ENCODE data around the gene ARMH1. TPM values are rescaled to one million over a fixed set of nuclear protein-coding genes. Genes with fewer than 3 reads are reported as not detected.

Gene ARMH1
- total and polyA plus RNA-seq, 10 donors: 12.2 to 86.0 (median 20.8) TPM

DNA sequence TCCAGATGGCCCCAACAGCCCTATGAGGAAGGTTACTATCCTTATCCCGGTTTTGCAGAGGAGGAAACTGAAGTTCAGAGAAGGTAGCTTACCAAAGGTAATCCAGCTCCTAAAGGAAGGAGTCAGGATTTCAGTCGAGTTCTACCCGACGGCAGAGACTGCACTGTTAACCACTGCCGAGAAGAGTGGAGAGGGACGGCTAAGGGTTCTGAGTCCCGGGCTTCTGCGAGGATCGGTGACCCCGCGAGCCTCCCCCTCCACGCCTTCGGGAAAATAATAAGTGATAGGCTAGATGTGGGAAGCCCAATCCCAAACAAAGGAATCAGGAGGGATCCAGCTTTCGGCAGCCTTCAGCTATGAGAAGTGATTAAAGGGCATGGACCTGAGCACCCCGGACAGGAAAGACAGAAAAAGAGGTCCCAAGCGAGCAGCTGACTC is 820 bp upstream of the ARMH1 start:
- H3K36me3 ChIP-seq: no peaks in the 10 kb centered on the region
- TF ChIP-seq POLR2AphosphoS5 (IDR thresholded peaks at IDR 0.05) (no peak), POLR2A (IDR thresholded peaks at IDR 0.05) (no peak)
- H3K9me3 ChIP-seq: no peaks in the 10 kb centered on the region
- H3K27ac ChIP-seq: peak overlapping the region; percentile 88 to 98 (median 92)
- intact Hi-C loops (cut with DNase I; ENCODE audit: low total_unique reads): no loop called here
- WGBS, 5 donors: 0 to 3% (median 2%) methylated on average over 16 of the region's 16 CpGs
- no peaks in the 10 kb centered on the region for H3K27me3 ChIP-seq (replicated peaks in 1 of 7)
- DNase-seq: no peak
- peaks cover 25 to 67% (median 53%) of the 10 kb centered on the region in 6 donors for H3K4me1 ChIP-seq
- H3K4me3 ChIP-seq: peak overlapping the region; percentile 55 to 83 (median 62)

DNA sequence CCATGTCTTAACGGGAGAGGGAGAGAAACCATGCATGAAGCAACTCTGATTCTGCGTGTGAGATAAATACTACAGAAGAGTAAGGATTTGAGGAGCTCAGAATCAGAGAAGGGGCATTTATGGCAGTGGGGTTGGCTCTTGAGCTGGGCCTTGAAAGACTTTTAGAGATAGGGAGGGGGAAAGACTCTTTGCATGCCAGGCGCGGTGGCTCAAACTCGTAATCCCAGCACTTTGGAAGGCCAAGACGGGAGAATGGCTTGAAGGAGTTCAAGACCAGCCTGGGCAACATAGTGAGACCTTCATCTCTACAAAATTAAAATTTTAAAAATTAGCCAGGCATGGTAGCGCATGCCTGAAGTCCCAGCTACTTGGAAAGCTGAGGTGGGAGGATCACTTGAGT is 672 bp downstream of the ARMH1 start:
- intact Hi-C loops (cut with DNase I; ENCODE audit: low total_unique reads): no loop called here
- WGBS, 5 donors: 84 to 94% (median 89%) methylated on average over 7 of the region's 7 CpGs
- Histone ChIP-seq H3K27me3 (replicated peaks in 1 of 7) (no peaks in the 10 kb centered on the region), H3K9me3 (no peaks in the 10 kb centered on the region), H3K4me3 (peak overlapping the region in 5 of 8 donors; percentile 55 to 83 (median 57)), H3K36me3 (no peaks in the 10 kb centered on the region), H3K27ac (peak overlapping the region in 6 of 8 donors; percentile 52 to 98 (median 92)), H3K4me1 (peaks cover 25 to 67% (median 53%) of the 10 kb centered on the region in 6 donors)
- peak; percentile 73 for DNase-seq
- TF ChIP-seq, protein P1, sequence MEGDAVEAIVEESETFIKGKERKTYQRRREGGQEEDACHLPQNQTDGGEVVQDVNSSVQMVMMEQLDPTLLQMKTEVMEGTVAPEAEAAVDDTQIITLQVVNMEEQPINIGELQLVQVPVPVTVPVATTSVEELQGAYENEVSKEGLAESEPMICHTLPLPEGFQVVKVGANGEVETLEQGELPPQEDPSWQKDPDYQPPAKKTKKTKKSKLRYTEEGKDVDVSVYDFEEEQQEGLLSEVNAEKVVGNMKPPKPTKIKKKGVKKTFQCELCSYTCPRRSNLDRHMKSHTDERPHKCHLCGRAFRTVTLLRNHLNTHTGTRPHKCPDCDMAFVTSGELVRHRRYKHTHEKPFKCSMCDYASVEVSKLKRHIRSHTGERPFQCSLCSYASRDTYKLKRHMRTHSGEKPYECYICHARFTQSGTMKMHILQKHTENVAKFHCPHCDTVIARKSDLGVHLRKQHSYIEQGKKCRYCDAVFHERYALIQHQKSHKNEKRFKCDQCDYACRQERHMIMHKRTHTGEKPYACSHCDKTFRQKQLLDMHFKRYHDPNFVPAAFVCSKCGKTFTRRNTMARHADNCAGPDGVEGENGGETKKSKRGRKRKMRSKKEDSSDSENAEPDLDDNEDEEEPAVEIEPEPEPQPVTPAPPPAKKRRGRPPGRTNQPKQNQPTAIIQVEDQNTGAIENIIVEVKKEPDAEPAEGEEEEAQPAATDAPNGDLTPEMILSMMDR (IDR thresholded peaks at IDR 0.05 in 8 of 11, conservative IDR thresholded peaks at IDR 0.05 in 3 of 11): no peak
- TF ChIP-seq POLR2AphosphoS5 (IDR thresholded peaks at IDR 0.05): no peak
- no peak for TF ChIP-seq POLR2A (IDR thresholded peaks at IDR 0.05)

DNA sequence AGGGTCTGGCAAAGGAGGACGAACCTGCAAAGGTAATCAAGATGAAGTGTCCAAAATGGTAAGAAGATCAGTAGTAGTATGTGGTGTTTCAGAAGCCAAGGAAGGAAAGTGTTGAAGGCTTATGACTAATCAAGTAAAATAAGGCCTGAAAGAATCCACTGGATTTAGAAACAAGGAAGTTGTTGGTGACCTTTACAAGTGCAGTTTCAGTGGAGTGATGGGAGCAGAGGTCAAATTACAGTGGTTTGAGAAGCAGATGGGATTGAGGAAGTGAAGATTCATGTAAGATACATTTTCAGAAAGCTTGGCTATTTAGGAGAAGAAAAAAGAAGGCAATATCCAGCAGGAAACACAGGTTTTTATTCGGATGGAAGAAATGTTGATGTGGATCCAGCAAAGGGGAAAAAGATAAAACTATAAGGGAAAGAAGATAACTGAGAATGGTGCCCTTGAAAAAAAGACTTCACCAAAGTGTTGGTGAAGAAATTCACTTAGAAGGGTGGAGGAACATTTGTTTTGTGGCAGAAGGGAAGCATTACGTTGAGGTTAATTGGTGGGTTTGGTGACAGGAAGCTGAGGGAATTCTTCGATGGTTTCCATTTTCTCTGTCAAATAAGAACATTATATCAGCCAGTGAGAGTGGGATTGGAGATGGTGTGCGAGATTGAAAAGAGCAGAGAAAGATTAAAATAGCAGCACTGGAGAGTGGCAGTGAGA is 2.1 kb downstream of the ARMH1 start:
- DNase-seq: no peak
- H3K4me1 ChIP-seq: peaks cover 25 to 61% (median 52%) of the 10 kb centered on the region in 6 donors
- 38 to 54% (median 42%) methylated on average over 5 of the region's 5 CpGs for WGBS, 5 donors

DNA sequence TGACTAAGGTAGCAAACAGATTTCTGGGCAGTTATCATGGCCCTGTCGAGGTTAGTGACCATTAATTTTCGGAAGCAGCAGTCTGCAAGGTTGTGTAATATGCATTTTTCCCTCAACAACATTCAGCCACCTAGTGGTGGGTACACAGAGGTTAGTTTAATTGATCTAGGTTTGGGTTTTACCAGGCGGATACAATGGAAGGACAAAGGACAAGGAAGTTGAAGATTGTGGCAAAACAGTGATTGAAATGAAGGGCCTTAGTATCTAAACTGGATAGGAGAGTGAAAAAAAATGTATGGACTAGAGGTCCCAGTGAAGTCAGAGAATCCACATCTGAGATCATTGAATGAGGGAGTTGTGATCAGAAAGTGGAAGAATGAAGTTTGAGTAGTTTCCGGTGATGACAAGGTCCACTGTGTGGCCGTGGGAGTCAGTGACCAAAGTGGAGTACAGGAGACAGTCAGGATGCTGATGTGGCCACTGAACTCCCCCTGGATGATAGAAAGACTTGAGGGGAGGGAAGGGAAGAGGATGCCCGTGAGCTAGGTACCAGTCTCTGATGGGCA is 2.8 kb downstream of the ARMH1 start:
- Histone ChIP-seq H3K4me3 (peak overlapping the region in 1 of 8 donors; percentile 4), H3K9me3 (no peaks in the 10 kb centered on the region), H3K4me1 (peaks cover 23 to 54% (median 46%) of the 10 kb centered on the region in 6 donors), H3K27me3 (replicated peaks in 1 of 7) (no peaks in the 10 kb centered on the region), H3K27ac (peak overlapping the region; percentile 50 to 98 (median 78)), H3K36me3 (no peaks in the 10 kb centered on the region)
- DNase-seq: peak; percentile 15
- TF ChIP-seq POLR2AphosphoS5 (IDR thresholded peaks at IDR 0.05): no peak
- TF ChIP-seq, protein P1 (IDR thresholded peaks at IDR 0.05 in 8 of 11, conservative IDR thresholded peaks at IDR 0.05 in 3 of 11): peak in 8 of 11 experiments; percentile 30 to 56 (median 47)
- intact Hi-C loops (cut with DNase I; ENCODE audit: low total_unique reads): no loop called here
- 51 to 73% (median 59%) methylated on average over 6 of the region's 6 CpGs for WGBS, 5 donors

More for the DNA sequence above, 2.1 kb downstream of the ARMH1 start:
- peak overlapping the region in 1 of 8 donors; percentile 4 for H3K4me3 ChIP-seq
- TF ChIP-seq POLR2AphosphoS5 (IDR thresholded peaks at IDR 0.05) (no peak), POLR2A (IDR thresholded peaks at IDR 0.05) (no peak)
- TF ChIP-seq, protein P1 (IDR thresholded peaks at IDR 0.05 in 8 of 11, conservative IDR thresholded peaks at IDR 0.05 in 3 of 11): no peak
- intact Hi-C loops (cut with DNase I; ENCODE audit: low total_unique reads): no loop called here
- H3K27ac ChIP-seq: peak overlapping the region; percentile 50 to 98 (median 78)
- no peaks in the 10 kb centered on the region for H3K36me3 ChIP-seq
- H3K27me3 ChIP-seq (replicated peaks in 1 of 7): no peaks in the 10 kb centered on the region
- no peaks in the 10 kb centered on the region for H3K9me3 ChIP-seq

Data from spleen (tissue), 11 donors.